Breast epithelium (tissue), 4 donors: ENCODE measurements around the gene KRTAP9-2. TPM values are rescaled to one million over a fixed set of nuclear protein-coding genes. Genes with fewer than 3 reads are reported as not detected.

Experiments
- DNase-seq, 2 donors: peaks; one replicate each; pipeline ENCODE4 v3.0.0-alpha.2; 2019; ENCODE audit warnings: low spot score in 2 of 2
- H3K27ac ChIP-seq, 2 donors: fragments of 200-600 bp; sonication (generic) in 1 of 2; one replicate each; pipeline ENCODE4 v1.5.1; 2016 to 2019; ENCODE audit warnings: mild to moderate bottlenecking in 1 of 2
- H3K27me3 ChIP-seq, 2 donors: fragments of 200-600 bp; sonication (generic) in 1 of 2; one replicate each; pipeline versions ENCODE4 v1.5.1 to v1.6.0; 2017 to 2019; ENCODE audit warnings: control low read depth in 1 of 2, mild to moderate bottlenecking in 1 of 2
- H3K36me3 ChIP-seq: fragments of 200-600 bp; one replicate; pipeline ENCODE4 v1.5.1; 2019
- H3K4me1 ChIP-seq, 2 donors: fragments of 200-600 bp; sonication (generic); one replicate each; pipeline ENCODE4 v1.5.1; 2016 to 2019; ENCODE audit warnings: control low read depth in 1 of 2
- H3K4me3 ChIP-seq, 3 donors: fragments of 200-600 bp; sonication (generic); 1 replicate in 2 of 3; 2 replicates in 1 of 3; pipeline ENCODE4 v1.5.1; 2016 to 2019; ENCODE audit warnings: mild to moderate bottlenecking in 3 of 3, moderate library complexity in 2 of 3
- H3K9me3 ChIP-seq, 2 donors: fragments of 200-600 bp; sonication (generic) in 1 of 2; one replicate each; pipeline ENCODE4 v1.5.1; 2016 to 2019; ENCODE audit warnings: control low read depth in 1 of 2
- POLR2A ChIP-seq: fragments of 450-650 bp; IDR thresholded peaks from one replicate; pipeline ENCODE4 v1.6.1; 2016; ENCODE audit warnings: antibody characterized with exemption, mild to moderate bottlenecking, moderate library complexity
- POLR2AphosphoS5 ChIP-seq, 3 donors: sonication (generic); formaldehyde crosslinking; IDR thresholded peaks; one replicate each; pipeline ENCODE4 v1.6.1; 2017; ENCODE audit warnings: antibody characterized with exemption in 3 of 3
- intact Hi-C: fragments of 100-400 bp; cut with DNase I; formaldehyde crosslinking; loops from one replicate; pipeline ENCODE4 v1.15.1; 2023; ENCODE audit warnings: low total_unique reads
- total RNA-seq, 3 donors: library from RNA; depleted of rRNA; stranded (reverse); fragments of >200 nt; gene quantifications; one replicate each; pipeline ENCODE4 v1.1.0, GENCODE V29; 2016
- TF ChIP-seq, protein P1 (sequence below), 3 donors: fragments of 450-650 bp; IDR thresholded peaks; one replicate each; pipeline ENCODE4 v1.5.1; 2016 to 2017; ENCODE audit warnings: antibody characterized with exemption in 3 of 3, mild to moderate bottlenecking in 3 of 3, moderate library complexity in 3 of 3

The KRTAP9-2 gene
- total RNA-seq, 3 donors from 2014 or later = not detected

DNA sequence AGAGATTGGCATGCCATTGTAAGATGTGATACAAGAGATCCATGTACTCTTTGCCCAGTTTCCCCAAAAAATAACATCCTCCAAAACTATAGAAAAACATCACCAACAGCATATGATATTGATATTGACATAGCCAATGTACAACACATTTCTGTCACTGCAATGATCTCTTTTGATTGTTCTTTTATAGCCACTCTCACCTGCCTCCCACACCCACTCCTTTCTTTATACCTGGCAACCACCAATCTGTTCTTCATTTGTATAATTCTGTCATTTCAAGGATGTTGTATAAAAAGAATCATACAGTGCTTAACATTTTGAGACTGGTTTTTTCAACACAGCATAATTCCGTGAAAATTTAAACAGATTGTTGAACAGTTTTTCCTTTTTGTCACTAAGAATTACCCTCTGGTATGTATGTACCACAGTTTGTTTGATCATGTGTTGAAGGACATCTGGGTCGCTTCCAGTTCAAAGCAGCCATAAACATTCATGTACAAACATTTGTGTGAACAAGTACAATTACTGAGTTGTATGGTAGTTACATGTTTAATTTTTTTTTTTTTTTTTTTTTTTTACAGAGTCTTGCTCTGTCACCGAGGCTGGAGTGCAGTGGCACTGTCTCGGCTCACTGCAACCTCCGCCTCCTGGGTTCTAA lies 26.9 kb upstream of the KRTAP9-2 start:
- Histone ChIP-seq H3K36me3 (no peaks in the 10 kb centered on the region), H3K27me3 (no peaks in the 10 kb centered on the region), H3K4me1 (no peaks in the 10 kb centered on the region), H3K27ac (no peak overlapping the region), H3K9me3 (no peaks in the 10 kb centered on the region), H3K4me3 (no peak overlapping the region)
- DNase-seq = no peak
- TF ChIP-seq POLR2AphosphoS5 (IDR thresholded peaks at IDR 0.05) (no peak), POLR2A (no peak)
- TF ChIP-seq, protein P1, sequence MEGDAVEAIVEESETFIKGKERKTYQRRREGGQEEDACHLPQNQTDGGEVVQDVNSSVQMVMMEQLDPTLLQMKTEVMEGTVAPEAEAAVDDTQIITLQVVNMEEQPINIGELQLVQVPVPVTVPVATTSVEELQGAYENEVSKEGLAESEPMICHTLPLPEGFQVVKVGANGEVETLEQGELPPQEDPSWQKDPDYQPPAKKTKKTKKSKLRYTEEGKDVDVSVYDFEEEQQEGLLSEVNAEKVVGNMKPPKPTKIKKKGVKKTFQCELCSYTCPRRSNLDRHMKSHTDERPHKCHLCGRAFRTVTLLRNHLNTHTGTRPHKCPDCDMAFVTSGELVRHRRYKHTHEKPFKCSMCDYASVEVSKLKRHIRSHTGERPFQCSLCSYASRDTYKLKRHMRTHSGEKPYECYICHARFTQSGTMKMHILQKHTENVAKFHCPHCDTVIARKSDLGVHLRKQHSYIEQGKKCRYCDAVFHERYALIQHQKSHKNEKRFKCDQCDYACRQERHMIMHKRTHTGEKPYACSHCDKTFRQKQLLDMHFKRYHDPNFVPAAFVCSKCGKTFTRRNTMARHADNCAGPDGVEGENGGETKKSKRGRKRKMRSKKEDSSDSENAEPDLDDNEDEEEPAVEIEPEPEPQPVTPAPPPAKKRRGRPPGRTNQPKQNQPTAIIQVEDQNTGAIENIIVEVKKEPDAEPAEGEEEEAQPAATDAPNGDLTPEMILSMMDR (IDR thresholded peaks at IDR 0.05) = no peak
- intact Hi-C loops = no loop called here

DNA sequence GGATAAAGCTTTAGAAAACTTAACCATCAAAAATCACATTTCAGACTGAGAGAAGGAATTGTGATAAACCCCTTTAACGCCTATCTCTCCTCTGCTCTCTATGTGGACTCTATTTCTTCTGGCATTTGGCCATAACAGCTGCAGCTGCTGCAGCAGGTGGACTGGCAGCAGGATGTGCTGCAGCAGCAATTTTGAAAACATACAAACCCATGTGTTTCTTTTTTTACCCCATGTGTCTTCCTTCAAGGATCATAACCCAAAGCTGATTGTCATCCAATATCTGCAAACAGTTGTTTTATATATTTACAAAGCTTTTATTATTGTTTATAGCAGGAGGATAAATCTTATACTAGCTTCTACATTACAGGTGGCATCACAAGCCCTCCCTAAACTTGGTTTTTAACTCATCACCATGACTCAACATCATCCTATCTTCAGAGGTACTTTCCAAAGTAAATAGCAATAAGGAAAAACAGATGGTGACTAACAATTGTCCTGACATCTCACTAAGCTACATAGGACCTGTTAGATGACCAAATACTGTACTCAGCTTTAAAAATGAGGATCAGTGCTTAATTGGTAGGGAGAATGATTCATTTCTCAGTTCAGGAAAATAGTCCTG lies 14.5 kb upstream of the KRTAP9-2 start:
- Histone ChIP-seq H3K4me3 (no peak overlapping the region), H3K9me3 (no peaks in the 10 kb centered on the region), H3K4me1 (no peaks in the 10 kb centered on the region), H3K36me3 (no peaks in the 10 kb centered on the region), H3K27ac (no peak overlapping the region), H3K27me3 (no peaks in the 10 kb centered on the region)
- TF ChIP-seq POLR2AphosphoS5 (IDR thresholded peaks at IDR 0.05) = no peak
- TF ChIP-seq, protein P1 (IDR thresholded peaks at IDR 0.05) = no peak
- no peak for TF ChIP-seq POLR2A
- intact Hi-C loops = no loop called here
- no peak for DNase-seq

DNA sequence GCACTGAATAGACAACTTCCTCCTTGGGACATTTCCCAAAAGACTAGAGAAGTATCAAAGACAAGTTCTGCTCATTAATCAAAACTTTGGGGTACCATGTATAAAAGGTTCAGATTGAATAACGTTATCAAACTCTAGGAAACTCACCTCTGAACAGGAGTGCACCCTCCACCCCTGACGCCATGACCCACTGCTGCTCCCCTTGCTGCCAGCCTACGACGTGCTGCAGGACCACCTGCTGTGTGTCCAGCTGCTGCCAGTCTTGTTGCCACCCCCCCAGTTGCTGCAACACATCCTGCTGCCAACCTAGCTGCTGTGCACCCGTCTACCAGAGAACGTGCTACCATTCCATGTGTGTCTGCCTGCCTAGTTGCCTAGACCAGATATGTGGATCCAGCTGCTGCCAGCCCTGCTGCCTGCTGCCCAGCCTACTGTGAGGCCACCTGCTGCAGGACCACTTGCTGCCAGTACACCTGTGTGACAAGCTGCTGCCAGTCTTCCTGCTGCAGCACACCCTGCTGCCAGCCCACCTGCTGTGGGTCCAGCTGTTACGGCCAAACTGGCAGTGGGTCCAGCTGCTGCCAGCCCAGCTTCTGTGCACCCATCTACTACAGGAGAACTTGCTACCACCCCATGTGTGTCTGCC lies 13.8 kb upstream of the KRTAP9-2 start:
- Histone ChIP-seq H3K4me3 (no peak overlapping the region), H3K4me1 (no peaks in the 10 kb centered on the region), H3K36me3 (no peaks in the 10 kb centered on the region), H3K27ac (no peak overlapping the region), H3K9me3 (no peaks in the 10 kb centered on the region), H3K27me3 (no peaks in the 10 kb centered on the region)
- intact Hi-C loops = no loop called here
- DNase-seq = no peak
- TF ChIP-seq, protein P1 (IDR thresholded peaks at IDR 0.05) = no peak
- no peak for TF ChIP-seq POLR2A
- TF ChIP-seq POLR2AphosphoS5 (IDR thresholded peaks at IDR 0.05) = no peak

DNA sequence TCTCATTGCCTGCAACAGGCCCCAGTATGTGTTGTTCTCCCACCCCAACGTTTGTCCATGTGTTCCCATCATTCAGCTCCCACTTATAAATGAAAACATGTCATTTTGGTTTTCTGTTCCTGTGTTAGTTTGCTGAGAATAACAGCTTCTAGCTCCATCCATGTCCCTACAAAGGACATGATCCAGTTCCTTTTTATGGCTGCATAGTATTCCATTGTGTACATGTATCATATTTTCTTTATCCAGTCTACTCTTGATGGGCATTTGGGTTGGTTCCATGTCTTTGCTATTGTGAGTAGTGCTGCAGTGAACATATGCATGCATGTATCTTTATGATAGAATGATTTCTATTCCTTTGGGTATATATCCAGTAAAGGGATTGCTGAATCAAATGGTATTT lies 10.8 kb upstream of the KRTAP9-2 start:
- H3K27me3 ChIP-seq = no peaks in the 10 kb centered on the region
- TF ChIP-seq POLR2AphosphoS5 (IDR thresholded peaks at IDR 0.05) (no peak), POLR2A (no peak)
- TF ChIP-seq, protein P1 (IDR thresholded peaks at IDR 0.05) = no peak
- no peak overlapping the region for H3K4me3 ChIP-seq
- H3K36me3 ChIP-seq = no peaks in the 10 kb centered on the region
- no peak for DNase-seq
- no peak overlapping the region for H3K27ac ChIP-seq
- intact Hi-C loops = no loop called here
- H3K4me1 ChIP-seq = no peaks in the 10 kb centered on the region
- H3K9me3 ChIP-seq = no peaks in the 10 kb centered on the region

DNA sequence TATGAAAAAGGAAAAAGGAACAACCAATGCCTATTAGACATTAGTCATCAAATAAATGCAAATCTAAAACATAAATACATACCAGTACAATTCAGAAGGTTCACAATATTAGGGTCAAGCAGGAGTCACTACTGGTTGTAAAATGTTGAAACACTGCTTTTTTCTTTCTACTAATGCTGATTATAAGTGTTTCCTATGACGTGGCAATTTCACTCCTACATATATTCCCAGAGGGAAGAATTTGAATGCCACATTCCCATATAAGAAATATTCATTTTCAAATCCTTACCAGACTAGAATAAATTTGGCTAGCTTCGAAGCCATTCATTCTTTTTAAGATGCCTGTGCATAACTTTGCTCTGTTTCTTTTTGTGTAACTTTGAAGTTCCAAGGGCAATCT lies 2.6 kb upstream of the KRTAP9-2 start:
- Histone ChIP-seq H3K4me3 (no peak overlapping the region), H3K36me3 (no peaks in the 10 kb centered on the region), H3K9me3 (no peaks in the 10 kb centered on the region), H3K27me3 (no peaks in the 10 kb centered on the region), H3K27ac (no peak overlapping the region), H3K4me1 (no peaks in the 10 kb centered on the region)
- intact Hi-C loops = no loop called here
- TF ChIP-seq POLR2AphosphoS5 (IDR thresholded peaks at IDR 0.05) (no peak), POLR2A (no peak)
- TF ChIP-seq, protein P1 (IDR thresholded peaks at IDR 0.05) = no peak
- DNase-seq = no peak
